ENCODE results near the gene P2RX3.

The P2RX3 gene

DNA sequence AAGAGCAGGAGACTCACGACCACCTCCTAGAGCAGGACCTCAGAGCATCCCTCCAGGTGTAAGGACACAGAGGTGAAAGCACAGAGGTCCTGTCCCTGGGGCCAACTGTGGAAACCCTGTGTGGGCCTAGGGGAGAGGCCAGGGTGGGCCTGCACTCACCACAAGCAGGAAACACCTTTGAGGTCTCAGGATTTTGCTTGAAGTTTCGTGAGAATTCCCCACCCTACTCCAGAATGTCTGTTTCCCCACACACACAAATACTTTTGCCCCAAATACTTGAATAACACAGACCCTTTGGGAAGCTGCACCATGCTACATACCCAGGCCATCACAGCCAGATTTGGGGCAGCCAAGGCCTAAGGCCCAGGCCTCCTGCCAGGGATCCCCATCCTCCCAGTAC is 70.6 kb downstream of the P2RX3 start:
- no peak overlapping the region for H3K27ac ChIP-seq
- TF ChIP-seq, protein P1, sequence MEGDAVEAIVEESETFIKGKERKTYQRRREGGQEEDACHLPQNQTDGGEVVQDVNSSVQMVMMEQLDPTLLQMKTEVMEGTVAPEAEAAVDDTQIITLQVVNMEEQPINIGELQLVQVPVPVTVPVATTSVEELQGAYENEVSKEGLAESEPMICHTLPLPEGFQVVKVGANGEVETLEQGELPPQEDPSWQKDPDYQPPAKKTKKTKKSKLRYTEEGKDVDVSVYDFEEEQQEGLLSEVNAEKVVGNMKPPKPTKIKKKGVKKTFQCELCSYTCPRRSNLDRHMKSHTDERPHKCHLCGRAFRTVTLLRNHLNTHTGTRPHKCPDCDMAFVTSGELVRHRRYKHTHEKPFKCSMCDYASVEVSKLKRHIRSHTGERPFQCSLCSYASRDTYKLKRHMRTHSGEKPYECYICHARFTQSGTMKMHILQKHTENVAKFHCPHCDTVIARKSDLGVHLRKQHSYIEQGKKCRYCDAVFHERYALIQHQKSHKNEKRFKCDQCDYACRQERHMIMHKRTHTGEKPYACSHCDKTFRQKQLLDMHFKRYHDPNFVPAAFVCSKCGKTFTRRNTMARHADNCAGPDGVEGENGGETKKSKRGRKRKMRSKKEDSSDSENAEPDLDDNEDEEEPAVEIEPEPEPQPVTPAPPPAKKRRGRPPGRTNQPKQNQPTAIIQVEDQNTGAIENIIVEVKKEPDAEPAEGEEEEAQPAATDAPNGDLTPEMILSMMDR (conservative IDR thresholded peaks at IDR 0.05) = no peak

DNA sequence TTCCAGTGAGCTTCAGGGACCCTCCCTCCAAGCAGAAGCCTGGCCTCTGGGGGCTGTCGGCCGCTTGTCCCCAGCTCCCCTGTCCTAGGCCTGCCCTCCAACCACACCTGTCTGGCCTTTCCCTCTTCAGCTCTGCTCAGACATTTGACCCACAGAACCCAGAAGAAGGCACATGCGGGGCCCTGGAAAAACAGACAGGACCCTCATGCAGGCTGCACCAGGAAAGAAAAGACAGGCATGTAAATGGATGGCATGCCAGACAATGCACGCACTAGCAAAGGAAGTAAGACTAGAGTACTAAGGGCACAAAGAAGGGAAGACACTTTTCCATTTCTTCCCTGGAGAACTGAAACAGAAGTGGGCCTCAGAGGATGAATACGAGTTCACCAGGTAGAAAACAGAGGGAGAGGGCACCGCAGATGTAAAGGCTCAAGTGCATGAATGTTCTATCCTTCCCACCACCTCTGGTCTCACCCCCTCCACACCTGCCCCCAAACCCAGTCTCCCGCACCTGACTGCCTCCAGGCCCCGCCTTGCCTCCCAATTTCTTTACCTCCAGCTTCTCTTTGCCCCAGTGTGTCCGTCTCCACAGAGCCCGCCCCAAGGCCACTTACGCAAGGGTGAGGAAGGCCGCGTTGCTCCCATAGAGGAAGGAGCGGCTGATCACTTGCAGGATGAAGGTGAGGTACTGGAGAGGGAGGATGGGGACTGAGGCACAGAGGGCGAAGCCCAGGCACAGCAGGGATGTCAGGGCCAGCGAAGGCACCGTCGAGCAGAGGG is 71.4 kb downstream of the P2RX3 start:
- TF ChIP-seq, protein P1 (conservative IDR thresholded peaks at IDR 0.05) = no peak
- no peak overlapping the region for H3K27ac ChIP-seq

DNA sequence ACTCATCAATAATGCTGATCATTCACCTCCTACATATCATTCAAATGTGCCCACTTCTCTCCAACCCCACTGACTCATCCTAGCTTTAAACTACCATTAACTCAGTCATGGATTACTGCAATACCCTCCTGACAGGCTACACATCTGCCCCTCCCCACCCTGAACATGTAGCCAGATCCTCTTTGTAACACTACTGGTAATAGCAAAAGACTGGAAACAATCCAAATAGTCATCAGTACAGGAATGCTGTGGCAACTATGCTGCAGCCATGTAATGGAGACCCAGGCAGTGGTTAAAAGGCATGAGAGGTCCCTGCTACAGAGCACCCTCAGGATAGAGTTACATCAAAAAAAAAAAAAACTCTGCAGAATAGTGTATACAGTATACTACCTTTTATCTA is 72.1 kb downstream of the P2RX3 start:
- TF ChIP-seq, protein P1 (conservative IDR thresholded peaks at IDR 0.05) = no peak
- H3K27ac ChIP-seq = no peak overlapping the region

DNA sequence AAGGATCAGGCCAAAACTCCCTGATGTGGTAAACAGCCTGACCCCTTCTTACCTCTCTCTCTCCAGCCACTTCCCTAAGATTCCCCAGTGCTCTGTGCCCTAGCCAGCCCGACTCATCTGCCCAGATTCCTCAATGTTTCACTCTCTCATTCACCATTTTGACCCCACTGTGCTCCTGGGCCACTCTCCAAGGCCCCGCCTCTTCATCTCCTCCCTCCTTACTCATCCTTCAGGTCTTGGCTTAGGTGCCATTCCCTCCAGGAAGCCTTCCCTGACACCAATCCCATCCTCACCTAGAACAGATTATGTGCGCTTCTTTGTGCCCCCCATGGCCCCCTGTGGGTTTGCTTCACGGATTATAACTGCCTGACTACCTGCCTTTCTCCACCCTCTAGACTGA is 75.5 kb downstream of the P2RX3 start:
- TF ChIP-seq, protein P1 (conservative IDR thresholded peaks at IDR 0.05) = no peak
- no peak overlapping the region for H3K27ac ChIP-seq

DNA sequence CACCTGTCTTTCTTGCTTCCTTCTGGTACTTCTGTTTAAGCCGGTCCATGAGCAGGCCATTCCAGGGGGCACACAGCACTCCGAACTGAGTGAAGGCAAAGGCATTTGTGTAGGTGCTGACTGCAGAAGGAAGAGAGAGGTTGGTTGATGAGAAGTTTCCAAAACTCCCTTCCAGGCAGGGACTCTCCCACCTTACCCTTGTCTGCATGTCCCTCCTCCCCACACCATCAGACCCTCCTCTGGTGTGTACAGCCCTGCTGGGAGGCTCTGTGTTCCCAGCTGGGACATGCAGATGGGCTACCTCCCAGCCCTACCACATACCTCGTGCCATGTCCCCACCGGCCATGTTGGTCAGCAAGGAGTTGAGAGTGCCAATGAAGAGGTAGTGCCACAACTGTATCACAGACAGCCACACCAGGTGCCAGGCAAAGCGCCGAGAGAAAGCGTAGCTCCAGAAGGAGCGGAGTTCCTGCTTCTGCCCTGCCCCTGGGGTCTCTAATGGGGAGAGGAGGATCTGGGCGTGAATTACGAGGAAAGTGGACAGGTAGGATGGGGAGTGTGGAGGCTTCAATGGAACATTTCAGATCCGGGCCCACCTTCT is 76.6 kb downstream of the P2RX3 start:
- no peak overlapping the region for H3K27ac ChIP-seq
- TF ChIP-seq, protein P1 (conservative IDR thresholded peaks at IDR 0.05) = no peak

DNA sequence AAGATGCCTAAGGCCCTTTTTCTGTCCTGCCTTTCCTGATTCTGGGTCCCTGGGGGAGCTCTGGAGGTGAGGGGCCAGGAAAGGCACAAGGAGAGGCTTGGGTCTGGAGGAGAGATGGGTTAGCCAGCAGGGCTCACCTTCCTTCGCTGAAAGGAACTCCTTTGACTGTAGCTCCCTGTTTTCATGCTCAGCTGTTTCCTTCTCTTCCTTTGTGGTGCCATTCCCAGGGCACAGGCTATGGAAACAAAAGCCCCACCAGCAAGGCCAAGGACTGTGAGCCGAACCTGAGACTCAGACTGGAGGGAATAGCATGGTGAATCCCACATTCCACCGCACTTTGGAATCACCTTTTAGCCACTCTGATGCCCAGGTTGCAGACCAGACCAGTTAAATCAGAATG is 78.3 kb downstream of the P2RX3 start:
- no peak overlapping the region for H3K27ac ChIP-seq
- TF ChIP-seq, protein P1 (conservative IDR thresholded peaks at IDR 0.05) = no peak

DNA sequence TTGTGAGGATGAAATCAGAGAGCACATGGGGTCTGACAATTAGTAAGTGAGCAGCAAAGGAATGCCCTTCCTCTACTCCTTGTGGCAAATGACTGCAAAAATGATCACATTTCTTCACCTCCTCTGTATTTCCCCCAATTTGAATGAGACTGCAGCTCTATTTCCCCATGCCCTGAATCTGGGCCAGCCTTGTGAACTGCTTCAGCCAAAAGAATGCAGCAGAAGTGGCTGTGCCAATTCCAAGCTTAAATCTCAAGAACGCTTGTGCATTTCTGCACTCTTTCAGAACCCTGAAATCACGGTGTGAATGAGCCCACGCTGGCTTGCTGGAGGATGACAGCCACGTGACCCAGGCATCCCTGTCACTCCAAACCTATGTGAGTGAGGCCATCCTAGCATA is 78.9 kb downstream of the P2RX3 start:
- H3K27ac ChIP-seq = no peak overlapping the region
- TF ChIP-seq, protein P1 (conservative IDR thresholded peaks at IDR 0.05) = no peak

All from VCaP (cell line).